Activated T-cell treated with anti-CD3 and anti-CD28 coated beads for 4 hours (primary cell): ENCODE data around the gene MYO1A.
"Not testable (repeated sequence)": the region's sequence is repeated elsewhere in the genome, so short reads cannot be mapped to it uniquely, and the experiment has no call there.

ENCODE experiments used
- DNase-seq: peaks from one replicate; pipeline ENCODE4 v3.0.0-alpha.2; 2020

Gene MYO1A

GRCh38 chr12:57046947-57047890 is 2.7 kb downstream of the MYO1A start:
- DNase-seq, result no peak

GRCh38 chr12:57046086-57046791 is 3.7 kb downstream of the MYO1A start:
- no peak for DNase-seq

GRCh38 chr12:57044889-57045288 is 5.0 kb downstream of the MYO1A start:
- no peak for DNase-seq

GRCh38 chr12:57044468-57044867 is 5.5 kb downstream of the MYO1A start:
- DNase-seq, result no peak

- DNase-seq, result no peak
These were observed 7.2 kb downstream of the MYO1A start for GRCh38 chr12:57042695-57043094.

GRCh38 chr12:57040750-57041149 is 9.2 kb downstream of the MYO1A start:
- no peak for DNase-seq

- DNase-seq, result no peak
These were observed 9.7 kb downstream of the MYO1A start for GRCh38 chr12:57040211-57040610.

- no peak for DNase-seq
These were observed 10.7 kb downstream of the MYO1A start for GRCh38 chr12:57039016-57039798.

GRCh38 chr12:57037264-57037663 is 12.7 kb downstream of the MYO1A start:
- DNase-seq, result no peak

- DNase-seq, result no peak
These were observed 16.5 kb downstream of the MYO1A start for GRCh38 chr12:57033431-57033830.

- no peak for DNase-seq
These were observed 18.1 kb downstream of the MYO1A start for GRCh38 chr12:57031789-57032188.

GRCh38 chr12:57031138-57031725 is 18.7 kb downstream of the MYO1A start:
- DNase-seq, result no peak

- no peak for DNase-seq
These were observed 20.5 kb downstream of the MYO1A start for GRCh38 chr12:57029457-57029856.

GRCh38 chr12:57027805-57028153 is 22.1 kb downstream of the MYO1A start:
- DNase-seq, result no peak

- DNase-seq, result no peak
These were observed 22.7 kb downstream of the MYO1A start for GRCh38 chr12:57027011-57027804.

GRCh38 chr12:57025196-57025595 is 24.7 kb downstream of the MYO1A start:
- DNase-seq, result no peak

GRCh38 chr12:57022324-57022723 is 27.6 kb downstream of the MYO1A start:
- DNase-seq, result not testable (repeated sequence)

GRCh38 chr12:57019983-57020719 is 29.8 kb downstream of the MYO1A start:
- DNase-seq, result no peak

- no peak for DNase-seq
These were observed 31.0 kb downstream of the MYO1A start for GRCh38 chr12:57018906-57019305.

- not testable (repeated sequence) for DNase-seq
These were observed 31.6 kb downstream of the MYO1A start for GRCh38 chr12:57018353-57018752.

GRCh38 chr12:57016348-57016747 is 33.6 kb downstream of the MYO1A start, which contains the start of gene TAC3:
TAC3 (minus strand) TSS chr12:57016529; CDS start chr12:57015797, 732 bp downstream.
- DNase-seq, result no peak
